ENCODE results near the gene HTT. TPM values are rescaled to one million over a fixed set of nuclear protein-coding genes. Genes with fewer than 3 reads are reported as not detected.

HTT gene
- total and polyA plus RNA-seq, 2 of the 8 experiments (the other 6 are each of a cell fraction or from before 2014, with no cell fraction given), result 24.0 to 71.0 TPM

DNA sequence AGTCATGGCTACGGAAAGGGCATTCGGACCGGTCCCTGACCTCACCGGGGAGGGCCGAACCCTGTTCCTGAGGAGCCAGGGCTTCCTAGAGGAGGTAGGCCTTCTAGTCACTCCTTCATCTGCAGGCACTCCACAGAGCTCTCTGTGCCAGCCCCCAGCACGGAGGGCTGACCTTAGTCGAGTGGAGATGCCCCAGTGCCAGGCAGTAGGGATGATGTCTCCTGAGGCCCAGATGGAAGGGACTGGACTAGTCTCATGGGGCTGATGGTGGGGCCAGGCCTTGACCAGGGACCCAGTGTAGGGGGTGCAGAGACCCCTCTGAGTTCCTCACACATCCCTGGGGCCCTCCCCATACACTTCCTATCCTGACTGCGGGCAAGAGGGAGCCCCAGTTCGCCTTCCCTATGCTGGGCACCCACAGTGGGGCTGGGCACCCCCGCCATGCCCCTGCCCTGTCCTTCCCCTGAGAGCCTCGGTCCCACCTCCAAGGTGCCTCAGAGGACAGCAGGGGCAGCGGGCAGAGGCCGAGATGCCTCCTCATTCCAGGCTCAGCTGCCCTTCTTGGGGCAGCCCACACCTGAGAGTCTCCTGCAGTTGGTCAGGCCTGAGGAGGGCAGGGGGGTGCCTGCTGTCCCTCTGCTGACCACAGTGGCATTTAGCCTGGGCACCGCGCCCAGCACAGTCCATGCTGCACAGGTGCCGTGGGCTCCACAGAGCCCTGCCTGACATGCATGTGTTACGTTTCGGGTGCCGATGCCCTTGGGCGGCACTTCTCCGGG is 173.1 kb downstream of the HTT start (continued):
- TF ChIP-seq, protein P1, sequence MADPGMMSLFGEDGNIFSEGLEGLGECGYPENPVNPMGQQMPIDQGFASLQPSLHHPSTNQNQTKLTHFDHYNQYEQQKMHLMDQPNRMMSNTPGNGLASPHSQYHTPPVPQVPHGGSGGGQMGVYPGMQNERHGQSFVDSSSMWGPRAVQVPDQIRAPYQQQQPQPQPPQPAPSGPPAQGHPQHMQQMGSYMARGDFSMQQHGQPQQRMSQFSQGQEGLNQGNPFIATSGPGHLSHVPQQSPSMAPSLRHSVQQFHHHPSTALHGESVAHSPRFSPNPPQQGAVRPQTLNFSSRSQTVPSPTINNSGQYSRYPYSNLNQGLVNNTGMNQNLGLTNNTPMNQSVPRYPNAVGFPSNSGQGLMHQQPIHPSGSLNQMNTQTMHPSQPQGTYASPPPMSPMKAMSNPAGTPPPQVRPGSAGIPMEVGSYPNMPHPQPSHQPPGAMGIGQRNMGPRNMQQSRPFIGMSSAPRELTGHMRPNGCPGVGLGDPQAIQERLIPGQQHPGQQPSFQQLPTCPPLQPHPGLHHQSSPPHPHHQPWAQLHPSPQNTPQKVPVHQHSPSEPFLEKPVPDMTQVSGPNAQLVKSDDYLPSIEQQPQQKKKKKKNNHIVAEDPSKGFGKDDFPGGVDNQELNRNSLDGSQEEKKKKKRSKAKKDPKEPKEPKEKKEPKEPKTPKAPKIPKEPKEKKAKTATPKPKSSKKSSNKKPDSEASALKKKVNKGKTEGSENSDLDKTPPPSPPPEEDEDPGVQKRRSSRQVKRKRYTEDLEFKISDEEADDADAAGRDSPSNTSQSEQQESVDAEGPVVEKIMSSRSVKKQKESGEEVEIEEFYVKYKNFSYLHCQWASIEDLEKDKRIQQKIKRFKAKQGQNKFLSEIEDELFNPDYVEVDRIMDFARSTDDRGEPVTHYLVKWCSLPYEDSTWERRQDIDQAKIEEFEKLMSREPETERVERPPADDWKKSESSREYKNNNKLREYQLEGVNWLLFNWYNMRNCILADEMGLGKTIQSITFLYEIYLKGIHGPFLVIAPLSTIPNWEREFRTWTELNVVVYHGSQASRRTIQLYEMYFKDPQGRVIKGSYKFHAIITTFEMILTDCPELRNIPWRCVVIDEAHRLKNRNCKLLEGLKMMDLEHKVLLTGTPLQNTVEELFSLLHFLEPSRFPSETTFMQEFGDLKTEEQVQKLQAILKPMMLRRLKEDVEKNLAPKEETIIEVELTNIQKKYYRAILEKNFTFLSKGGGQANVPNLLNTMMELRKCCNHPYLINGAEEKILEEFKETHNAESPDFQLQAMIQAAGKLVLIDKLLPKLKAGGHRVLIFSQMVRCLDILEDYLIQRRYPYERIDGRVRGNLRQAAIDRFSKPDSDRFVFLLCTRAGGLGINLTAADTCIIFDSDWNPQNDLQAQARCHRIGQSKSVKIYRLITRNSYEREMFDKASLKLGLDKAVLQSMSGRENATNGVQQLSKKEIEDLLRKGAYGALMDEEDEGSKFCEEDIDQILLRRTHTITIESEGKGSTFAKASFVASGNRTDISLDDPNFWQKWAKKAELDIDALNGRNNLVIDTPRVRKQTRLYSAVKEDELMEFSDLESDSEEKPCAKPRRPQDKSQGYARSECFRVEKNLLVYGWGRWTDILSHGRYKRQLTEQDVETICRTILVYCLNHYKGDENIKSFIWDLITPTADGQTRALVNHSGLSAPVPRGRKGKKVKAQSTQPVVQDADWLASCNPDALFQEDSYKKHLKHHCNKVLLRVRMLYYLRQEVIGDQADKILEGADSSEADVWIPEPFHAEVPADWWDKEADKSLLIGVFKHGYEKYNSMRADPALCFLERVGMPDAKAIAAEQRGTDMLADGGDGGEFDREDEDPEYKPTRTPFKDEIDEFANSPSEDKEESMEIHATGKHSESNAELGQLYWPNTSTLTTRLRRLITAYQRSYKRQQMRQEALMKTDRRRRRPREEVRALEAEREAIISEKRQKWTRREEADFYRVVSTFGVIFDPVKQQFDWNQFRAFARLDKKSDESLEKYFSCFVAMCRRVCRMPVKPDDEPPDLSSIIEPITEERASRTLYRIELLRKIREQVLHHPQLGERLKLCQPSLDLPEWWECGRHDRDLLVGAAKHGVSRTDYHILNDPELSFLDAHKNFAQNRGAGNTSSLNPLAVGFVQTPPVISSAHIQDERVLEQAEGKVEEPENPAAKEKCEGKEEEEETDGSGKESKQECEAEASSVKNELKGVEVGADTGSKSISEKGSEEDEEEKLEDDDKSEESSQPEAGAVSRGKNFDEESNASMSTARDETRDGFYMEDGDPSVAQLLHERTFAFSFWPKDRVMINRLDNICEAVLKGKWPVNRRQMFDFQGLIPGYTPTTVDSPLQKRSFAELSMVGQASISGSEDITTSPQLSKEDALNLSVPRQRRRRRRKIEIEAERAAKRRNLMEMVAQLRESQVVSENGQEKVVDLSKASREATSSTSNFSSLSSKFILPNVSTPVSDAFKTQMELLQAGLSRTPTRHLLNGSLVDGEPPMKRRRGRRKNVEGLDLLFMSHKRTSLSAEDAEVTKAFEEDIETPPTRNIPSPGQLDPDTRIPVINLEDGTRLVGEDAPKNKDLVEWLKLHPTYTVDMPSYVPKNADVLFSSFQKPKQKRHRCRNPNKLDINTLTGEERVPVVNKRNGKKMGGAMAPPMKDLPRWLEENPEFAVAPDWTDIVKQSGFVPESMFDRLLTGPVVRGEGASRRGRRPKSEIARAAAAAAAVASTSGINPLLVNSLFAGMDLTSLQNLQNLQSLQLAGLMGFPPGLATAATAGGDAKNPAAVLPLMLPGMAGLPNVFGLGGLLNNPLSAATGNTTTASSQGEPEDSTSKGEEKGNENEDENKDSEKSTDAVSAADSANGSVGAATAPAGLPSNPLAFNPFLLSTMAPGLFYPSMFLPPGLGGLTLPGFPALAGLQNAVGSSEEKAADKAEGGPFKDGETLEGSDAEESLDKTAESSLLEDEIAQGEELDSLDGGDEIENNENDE (IDR thresholded peaks at IDR 0.05; ENCODE audit: insufficient replicate concordance, low read length), result no peak
- no peak for TF ChIP-seq RFX5 (IDR thresholded peaks at IDR 0.05; ENCODE audit: borderline replicate concordance, low read depth, low read length)
- TF ChIP-seq TCF12 (IDR thresholded peaks at IDR 0.05; ENCODE audit: low read depth, low read length), result no peak
- no peak for TF ChIP-seq RAD21 (IDR thresholded peaks at IDR 0.05 in 1 of 2, conservative IDR thresholded peaks at IDR 0.05 in 1 of 2; ENCODE audit: low read depth in 2 of 2, low read length in 2 of 2)
- TF ChIP-seq BCL11A (IDR thresholded peaks at IDR 0.05; ENCODE audit: low read depth in 2 of 2, low read length in 2 of 2), result no peak
- TF ChIP-seq RBBP5 (IDR thresholded peaks at IDR 0.05; ENCODE audit: borderline replicate concordance, low read depth, low read length), result no peak
- TF ChIP-seq, protein P2, sequence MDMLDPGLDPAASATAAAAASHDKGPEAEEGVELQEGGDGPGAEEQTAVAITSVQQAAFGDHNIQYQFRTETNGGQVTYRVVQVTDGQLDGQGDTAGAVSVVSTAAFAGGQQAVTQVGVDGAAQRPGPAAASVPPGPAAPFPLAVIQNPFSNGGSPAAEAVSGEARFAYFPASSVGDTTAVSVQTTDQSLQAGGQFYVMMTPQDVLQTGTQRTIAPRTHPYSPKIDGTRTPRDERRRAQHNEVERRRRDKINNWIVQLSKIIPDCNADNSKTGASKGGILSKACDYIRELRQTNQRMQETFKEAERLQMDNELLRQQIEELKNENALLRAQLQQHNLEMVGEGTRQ (IDR thresholded peaks at IDR 0.05; ENCODE audit: low read length), result no peak
- TF ChIP-seq ASH2L (IDR thresholded peaks at IDR 0.05; ENCODE audit: low read length), result no peak
- TF ChIP-seq CREB1 (IDR thresholded peaks at IDR 0.05), result no peak
